Lung (tissue), 12 donors: Measurements from ENCODE around the gene THADA. TPM values are rescaled to one million over a fixed set of nuclear protein-coding genes. Genes with fewer than 3 reads are reported as not detected.

ENCODE experiments used
- ATAC-seq: fragments of 200-7000 bp; cut with Tn5 transposase; one replicate; pipeline ENCODE4 v1.9.1; 2020; ENCODE audit warnings: moderate number of reproducible peaks; ENCODE audit not compliant: insufficient read depth, low FRiP score
- DNase-seq, 3 donors: peaks; one replicate each; pipeline ENCODE4 v3.0.0-alpha.2; 2013 to 2017
- H3K27ac ChIP-seq, 2 donors: one replicate each; pipeline ENCODE4 v1.5.1; 2013; ENCODE audit warnings: mild to moderate bottlenecking in 2 of 2, moderate library complexity in 2 of 2, control low read depth in 1 of 2, inconsistent platforms in 1 of 2, low read depth in 1 of 2, low read length in 1 of 2
- H3K27me3 ChIP-seq, 3 donors: one replicate each; pipeline ENCODE4 v1.5.1; 2013; ENCODE audit warnings: low read length in 2 of 3; ENCODE audit not compliant: control insufficient read depth in 3 of 3, insufficient read depth in 3 of 3
- H3K36me3 ChIP-seq, 4 donors: one replicate each; pipeline ENCODE4 v1.5.1; 2013; ENCODE audit warnings: low read length in 4 of 4, mild to moderate bottlenecking in 1 of 4, moderate library complexity in 1 of 4; ENCODE audit not compliant: control insufficient read depth in 4 of 4, insufficient read depth in 4 of 4
- H3K4me1 ChIP-seq, 5 donors: one replicate each; pipeline ENCODE4 v1.5.1; 2013; ENCODE audit warnings: low read length in 5 of 5, mild to moderate bottlenecking in 2 of 5, moderate library complexity in 1 of 5; ENCODE audit not compliant: control insufficient read depth in 5 of 5, insufficient read depth in 5 of 5
- H3K4me3 ChIP-seq: one replicate; pipeline ENCODE4 v1.5.1; 2013; ENCODE audit warnings: mild to moderate bottlenecking, control low read depth, moderate library complexity
- H3K9ac ChIP-seq, 2 donors: one replicate each; pipeline ENCODE4 v1.5.1; 2013; ENCODE audit warnings: low read length in 2 of 2, control low read depth in 1 of 2; ENCODE audit not compliant: insufficient read depth in 1 of 2
- H3K9me3 ChIP-seq, 4 donors: one replicate each; pipeline ENCODE4 v1.5.1; 2013; ENCODE audit warnings: low read length in 3 of 4, mild to moderate bottlenecking in 1 of 4, moderate library complexity in 1 of 4; ENCODE audit not compliant: control insufficient read depth in 4 of 4, insufficient read depth in 3 of 4
- CTCF ChIP-seq: IDR thresholded peaks from 2 replicates; pipeline ENCODE4 v1.5.1; 2012; ENCODE audit warnings: mild to moderate bottlenecking; ENCODE audit errors: control extremely low read depth, extremely low read depth
- WGBS, 2 donors: extraction: QIAGEN DNeasy Blood & Tissue Kit; methylation state at CpG; one replicate each; pipeline ENCODE4 v1.1.7; 2013; 5-methylcytosine and 5-hydroxymethylcytosine counted together
- polyA plus RNA-seq, 2 donors: library from polyadenylated mRNA; stranded (reverse); fragments of 200-250 nt; gene quantifications; one replicate each; pipeline ENCODE4 v1.2.1, GENCODE V29; 2013
- total RNA-seq, 2 donors: library from RNA; depleted of rRNA in 1 of 2; stranded (reverse); fragments of >200 nt in 1 of 2; gene quantifications; one replicate each; pipeline ENCODE4 v1.2.1, GENCODE V29; 2014 to 2021
- donor health status: control.
- donor health status: control.
- donor health status: Bipolar disorder and iron deficiency.
- donor health status: healthy.
- donor health status: DM: yes; HTN: yes; CAD: no.

The THADA gene
- total and polyA plus RNA-seq, 4 donors, result 11.3 to 72.5 (median 25.2) TPM

GRCh38 chr2:43344868-43345373 is 250.9 kb downstream of the THADA start:
- no peak for ATAC-seq
- H3K4me3 ChIP-seq, result no peak overlapping the region
- peak overlapping the region; percentile 6 to 65 for H3K9ac ChIP-seq
- no peak for TF ChIP-seq CTCF
- peaks cover 8 to 87% (median 41%) of the 10 kb centered on the region in 5 donors for H3K4me1 ChIP-seq
- WGBS, 2 donors, result 42 to 68% methylated on average over 5 of the region's 5 CpGs
- peak in 2 of 3 donors; percentile 74 to 77 for DNase-seq
- no peaks in the 10 kb centered on the region for H3K9me3 ChIP-seq
- peaks cover 0 to 2% (median 0%) of the 10 kb centered on the region in 4 donors for H3K36me3 ChIP-seq
- peak overlapping the region; percentile 64 to 76 for H3K27ac ChIP-seq
- H3K27me3 ChIP-seq, result no peaks in the 10 kb centered on the region

GRCh38 chr2:43343573-43344304 is 252.1 kb downstream of the THADA start:
- Histone ChIP-seq H3K36me3 (peaks cover 0 to 2% (median 0%) of the 10 kb centered on the region in 4 donors), H3K27me3 (no peaks in the 10 kb centered on the region), H3K27ac (peak overlapping the region; percentile 64 to 89), H3K9ac (peak overlapping the region in 1 of 2 donors; percentile 20), H3K4me3 (no peak overlapping the region), H3K4me1 (peaks cover 8 to 78% (median 39%) of the 10 kb centered on the region in 5 donors), H3K9me3 (no peaks in the 10 kb centered on the region)
- WGBS, 2 donors, result 41 to 76% methylated on average over 5 of the region's 5 CpGs
- no peak for TF ChIP-seq CTCF
- DNase-seq, result peak; percentile 84 to 96 (median 93)
- ATAC-seq, result peak; percentile 43

GRCh38 chr2:43341959-43342757 is 253.7 kb downstream of the THADA start:
- Histone ChIP-seq H3K27me3 (no peaks in the 10 kb centered on the region), H3K36me3 (peaks cover 0 to 2% (median 0%) of the 10 kb centered on the region in 4 donors), H3K27ac (peak overlapping the region in 1 of 2 donors; percentile 40), H3K4me1 (peaks cover 8 to 66% (median 39%) of the 10 kb centered on the region in 5 donors), H3K4me3 (no peak overlapping the region), H3K9ac (no peak overlapping the region), H3K9me3 (no peaks in the 10 kb centered on the region)
- 81 to 89% methylated on average over 13 of the region's 13 CpGs for WGBS, 2 donors
- no peak for TF ChIP-seq CTCF
- ATAC-seq, result no peak
- DNase-seq, result no peak
